CD1c-positive myeloid dendritic cell (primary cell): ENCODE data around the gene CCSER1.
A peak's percentile ranks its signal among the peaks of the same experiment; 100 is the strongest.

Source experiments
- DNase-seq: peaks from one replicate; pipeline ENCODE4 v3.0.0-alpha.2; 2016; ENCODE audit errors: extremely low spot score

Gene CCSER1

GRCh38 chr4:90127706-90128345 is 632 bp downstream of the CCSER1 start:
- peak; percentile 46 for DNase-seq

- no peak for DNase-seq
Measured at GRCh38 chr4:90128961-90129495, 1.8 kb downstream of the CCSER1 start.

- DNase-seq = no peak
Measured at GRCh38 chr4:90130076-90130475, 2.9 kb downstream of the CCSER1 start.

- DNase-seq = no peak
Measured at GRCh38 chr4:90137555-90137954, 10.4 kb downstream of the CCSER1 start.

- no peak for DNase-seq
Measured at GRCh38 chr4:90142081-90142480, 14.9 kb downstream of the CCSER1 start.

GRCh38 chr4:90145319-90145718 is 18.1 kb downstream of the CCSER1 start:
- no peak for DNase-seq

- no peak for DNase-seq
Measured at GRCh38 chr4:90146306-90146705, 19.1 kb downstream of the CCSER1 start.

- DNase-seq = no peak
Measured at GRCh38 chr4:90148574-90149148, 21.5 kb downstream of the CCSER1 start.

- DNase-seq = no peak
Measured at GRCh38 chr4:90152024-90152423, 24.8 kb downstream of the CCSER1 start.

GRCh38 chr4:90159193-90159592 is 32.0 kb downstream of the CCSER1 start:
- no peak for DNase-seq

- no peak for DNase-seq
Measured at GRCh38 chr4:90160044-90160443, 32.9 kb downstream of the CCSER1 start.

GRCh38 chr4:90162566-90162965 is 35.4 kb downstream of the CCSER1 start:
- DNase-seq = no peak

- no peak for DNase-seq
Measured at GRCh38 chr4:90163872-90164271, 36.7 kb downstream of the CCSER1 start.

- DNase-seq = no peak
Measured at GRCh38 chr4:90165883-90166282, 38.7 kb downstream of the CCSER1 start.

GRCh38 chr4:90171491-90171890 is 44.3 kb downstream of the CCSER1 start:
- DNase-seq = no peak

- no peak for DNase-seq
Measured at GRCh38 chr4:90174621-90175023, 47.4 kb downstream of the CCSER1 start.

- DNase-seq = no peak
Measured at GRCh38 chr4:90181644-90182043, 54.5 kb downstream of the CCSER1 start.

- no peak for DNase-seq
Measured at GRCh38 chr4:90183254-90183653, 56.1 kb downstream of the CCSER1 start.

GRCh38 chr4:90184560-90184959 is 57.4 kb downstream of the CCSER1 start:
- DNase-seq = no peak

- DNase-seq = no peak
Measured at GRCh38 chr4:90185416-90185815, 58.2 kb downstream of the CCSER1 start.

- DNase-seq = no peak
Measured at GRCh38 chr4:90186229-90186628, 59.0 kb downstream of the CCSER1 start.

GRCh38 chr4:90187148-90187884 is 60.1 kb downstream of the CCSER1 start:
- DNase-seq = no peak

- no peak for DNase-seq
Measured at GRCh38 chr4:90189178-90189577, 62.0 kb downstream of the CCSER1 start.
